HG02678 (cell line): Measurements from ENCODE around the gene ZNF121.
"Not testable (repeated sequence)": the region's sequence is repeated elsewhere in the genome, so short reads cannot be mapped to it uniquely, and the experiment has no call there.

Experiments
- ATAC-seq: cut with Tn5 transposase; IDR thresholded peaks from one replicate; pipeline ENCODE4 v1.9.1; 2021; ENCODE audit warnings: mild to moderate bottlenecking, moderate library complexity; ENCODE audit not compliant: unreplicated experiment

The ZNF121 gene

GRCh38 chr19:9539201-9539600, 45.1 kb downstream of the ZNF121 start:
- ATAC-seq = not testable (repeated sequence)

- ATAC-seq = peak; percentile 57
These were observed 45.9 kb downstream of the ZNF121 start, which contains the start of gene ZNF426 for GRCh38 chr19:9538183-9539058. Gene ZNF426 (minus strand): TSS chr19:9538645. CDS start chr19:9536232, 2,413 bp downstream.

GRCh38 chr19:9535934-9536333, 48.4 kb downstream of the ZNF121 start:
- ATAC-seq = no peak

GRCh38 chr19:9531933-9532332, 52.4 kb downstream of the ZNF121 start:
- no peak for ATAC-seq

- no peak for ATAC-seq
These were observed 55.5 kb downstream of the ZNF121 start for GRCh38 chr19:9528757-9529336.

- ATAC-seq = no peak
These were observed 60.3 kb downstream of the ZNF121 start for GRCh38 chr19:9523885-9524474.
